ENCODE data around the gene APLP2. TPM values are rescaled to one million over a fixed set of nuclear protein-coding genes. Genes with fewer than 3 reads are reported as not detected.
A peak's percentile ranks its signal among the peaks of the same experiment; 100 is the strongest.

APLP2 gene
- total RNA-seq, 1 experiment from 2014 or later: 317 TPM

- POLR2A ChIA-PET: interaction anchor here (0.5 to 8.4 kb wide), 23 partner anchors 9 to 975 kb away, joined by 3 to 79 read pairs (median 4); partner anchors contain the start of genes APLP2 and PRDM10
- peak overlapping the region; percentile 30 for H3K4me3 Mint-ChIP-seq (ENCODE audit: unreplicated experiment)
- no TSS peak for BruUV-seq (replicated peaks)
- H3K36me3 Mint-ChIP-seq (ENCODE audit: insufficient read depth, unreplicated experiment): peaks cover 52% of the 10 kb centered on the region
- H3K4me1 Mint-ChIP-seq (ENCODE audit: insufficient read depth, unreplicated experiment): peaks cover 25% of the 10 kb centered on the region
- peak overlapping the region; percentile 49 for H3K27ac Mint-ChIP-seq (ENCODE audit: low read depth, unreplicated experiment)
- intact Hi-C loops (cut with micrococcal nuclease): loop anchor here (1.0 to 2.0 kb wide), 3 partner anchors 53 to 339 kb away; no protein-coding TSS in a partner anchor
- H3K27me3 Mint-ChIP-seq (ENCODE audit: insufficient read depth, unreplicated experiment): no peaks in the 10 kb centered on the region
- DNase-seq (ENCODE audit: unreplicated experiment): peak; percentile 95
- CTCF ChIA-PET: interaction anchor here (0.5 to 2.9 kb wide), 15 partner anchors 9 to 339 kb away, joined by 3 to 12 read pairs (median 3); partner anchors contain the start of gene PRDM10
- no peaks in the 10 kb centered on the region for H3K9me3 Mint-ChIP-seq (ENCODE audit: unreplicated experiment)
- TF ChIP-seq CTCF (IDR thresholded peaks at IDR 0.05; ENCODE audit: unreplicated experiment): no peak
Observed at GRCh38 chr11:130124096-130124495, 54.4 kb downstream of the APLP2 start.

DNA sequence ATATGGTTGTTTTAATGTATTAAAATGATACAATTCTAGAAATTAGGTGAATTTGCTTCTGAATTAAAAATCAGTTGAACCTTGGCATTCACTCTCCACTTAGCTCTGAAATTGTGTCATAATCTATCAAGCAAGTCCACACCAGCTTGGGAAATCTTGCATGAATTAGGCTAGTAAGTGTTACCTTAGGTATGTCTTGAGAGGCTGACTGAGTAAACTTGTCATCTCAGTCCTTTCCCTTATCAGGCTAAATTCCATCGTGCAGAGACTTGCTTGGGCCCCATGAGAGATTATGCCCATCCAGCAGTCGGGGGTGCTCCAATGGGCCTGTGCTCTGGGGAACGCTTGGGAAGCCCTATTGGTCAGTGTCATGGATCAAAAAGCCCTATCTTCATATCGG is 55.9 kb downstream of the APLP2 start:
- Mint-ChIP-seq H3K27me3 (ENCODE audit: insufficient read depth, unreplicated experiment) (no peaks in the 10 kb centered on the region), H3K27ac (ENCODE audit: low read depth, unreplicated experiment) (no peak overlapping the region), H3K9me3 (ENCODE audit: unreplicated experiment) (no peaks in the 10 kb centered on the region), H3K36me3 (ENCODE audit: insufficient read depth, unreplicated experiment) (peaks cover 63% of the 10 kb centered on the region), H3K4me3 (ENCODE audit: unreplicated experiment) (no peak overlapping the region), H3K4me1 (ENCODE audit: insufficient read depth, unreplicated experiment) (peaks cover 22% of the 10 kb centered on the region)
- no peak for TF ChIP-seq CTCF (IDR thresholded peaks at IDR 0.05; ENCODE audit: unreplicated experiment)
- no TSS peak for BruUV-seq (replicated peaks)
- DNase-seq (ENCODE audit: unreplicated experiment): no peak
- ChIA-PET POLR2A (interaction anchor here (1.2 to 8.4 kb wide), 4 partner anchors 20 to 231 kb away, joined by 3 to 79 read pairs (median 30); partner anchors contain the start of genes APLP2 and PRDM10), CTCF (interaction anchor here (0.5 to 12.7 kb wide), 6 partner anchors 75 to 340 kb away, joined by 3 to 234 read pairs (median 6); no protein-coding TSS in a partner anchor)
- intact Hi-C loops (cut with micrococcal nuclease): loop anchor here (2.0 kb wide), 2 partner anchors 55 to 341 kb away; no protein-coding TSS in a partner anchor

GRCh38 chr11:130126516-130126915 is 56.8 kb downstream of the APLP2 start:
- POLR2A ChIA-PET: interaction anchor here (8.4 kb wide), 1 partner anchor 124 kb away, joined by 79 read pairs; the partner anchor contains the start of gene PRDM10

More at GRCh38 chr11:130126516-130126915, 56.8 kb downstream of the APLP2 start:
- Mint-ChIP-seq H3K9me3 (ENCODE audit: unreplicated experiment) (no peaks in the 10 kb centered on the region), H3K4me1 (ENCODE audit: insufficient read depth, unreplicated experiment) (peaks cover 17% of the 10 kb centered on the region), H3K27me3 (ENCODE audit: insufficient read depth, unreplicated experiment) (no peaks in the 10 kb centered on the region), H3K36me3 (ENCODE audit: insufficient read depth, unreplicated experiment) (peaks cover 72% of the 10 kb centered on the region), H3K27ac (ENCODE audit: low read depth, unreplicated experiment) (no peak overlapping the region), H3K4me3 (ENCODE audit: unreplicated experiment) (no peak overlapping the region)
- DNase-seq (ENCODE audit: unreplicated experiment): no peak
- intact Hi-C loops (cut with micrococcal nuclease): no loop called here
- no peak for TF ChIP-seq CTCF (IDR thresholded peaks at IDR 0.05; ENCODE audit: unreplicated experiment)
- CTCF ChIA-PET: interaction anchor here (0.5 to 12.7 kb wide), 7 partner anchors 88 to 341 kb away, joined by 3 to 234 read pairs (median 5); no protein-coding TSS in a partner anchor
- BruUV-seq (replicated peaks): no TSS peak
